GM23338 (cell line): ENCODE measurements around the gene SPHKAP. TPM values are rescaled to one million over a fixed set of nuclear protein-coding genes. Genes with fewer than 3 reads are reported as not detected.
A peak's percentile ranks its signal among the peaks of the same experiment; 100 is the strongest.

Source experiments
- ATAC-seq: fragments of 200-7000 bp; cut with Tn5 transposase; 3 replicates; pipeline ENCODE4 v1.9.1; 2020
- DNase-seq: peaks from one replicate; pipeline ENCODE4 v3.0.0-alpha.2; 2015; ENCODE audit warnings: low spot score
- H2AFZ ChIP-seq: fragments of 200-600 bp; sonication (generic); 2 replicates; pipeline ENCODE4 v1.8.0; 2016; ENCODE audit warnings: antibody characterized with exemption, mild to moderate bottlenecking, moderate library complexity
- H3F3A ChIP-seq: fragments of 200-600 bp; sonication (generic); replicated peaks from 2 replicates; pipeline ENCODE4 v1.8.0; 2017; ENCODE audit warnings: antibody characterized with exemption, mixed run types, low read depth
- H3K27ac ChIP-seq: fragments of 200-600 bp; sonication (generic); 2 replicates; pipeline ENCODE4 v1.6.1; 2016; ENCODE audit warnings: low read depth
- H3K27me3 ChIP-seq: fragments of 200-600 bp; sonication (generic); 2 replicates; pipeline ENCODE4 v1.8.0; 2016; ENCODE audit warnings: mild to moderate bottlenecking, mixed run types, moderate library complexity; ENCODE audit not compliant: insufficient read depth
- H3K36me3 ChIP-seq: fragments of 200-600 bp; sonication (generic); 2 replicates; pipeline ENCODE4 v1.8.0; 2016; ENCODE audit warnings: mild to moderate bottlenecking; ENCODE audit not compliant: insufficient read depth
- H3K4me1 ChIP-seq: fragments of 200-600 bp; sonication (generic); 2 replicates; pipeline ENCODE4 v1.8.0; 2016; ENCODE audit warnings: mild to moderate bottlenecking, moderate library complexity; ENCODE audit not compliant: insufficient read depth
- H3K4me2 ChIP-seq: fragments of 200-600 bp; sonication (generic); 2 replicates; pipeline ENCODE4 v1.7.1; 2017; ENCODE audit warnings: mixed run types
- H3K4me3 ChIP-seq: fragments of 200-600 bp; sonication (generic); 2 replicates; pipeline ENCODE4 v1.6.1; 2016; ENCODE audit warnings: mixed run types
- H3K79me2 ChIP-seq: fragments of 200-600 bp; sonication (generic); replicated peaks from 2 replicates; pipeline ENCODE4 v1.8.0; 2017; ENCODE audit warnings: mild to moderate bottlenecking; ENCODE audit not compliant: insufficient read depth
- H3K9me2 ChIP-seq: fragments of 200-600 bp; sonication (generic); 2 replicates; pipeline ENCODE4 v1.8.0; 2017; ENCODE audit not compliant: insufficient read depth
- H4K20me1 ChIP-seq: fragments of 200-600 bp; sonication (generic); replicated peaks from 2 replicates; pipeline ENCODE4 v1.8.0; 2017; ENCODE audit warnings: mild to moderate bottlenecking; ENCODE audit not compliant: insufficient read depth
- H3K27ac Mint-ChIP-seq: 2 replicates; pipeline ENCODE4 v1.8.0; 2020; ENCODE audit warnings: inconsistent platforms, mild to moderate bottlenecking, moderate library complexity, mixed read lengths
- H3K27me3 Mint-ChIP-seq: 3 replicates; pipeline ENCODE4 v1.8.0; 2022; ENCODE audit warnings: low read depth, mild to moderate bottlenecking, moderate library complexity, mixed read lengths, inconsistent platforms; ENCODE audit not compliant: insufficient read depth, poor library complexity
- H3K36me3 Mint-ChIP-seq: 3 replicates; pipeline ENCODE4 v1.8.0; 2021; ENCODE audit warnings: low read depth, mild to moderate bottlenecking, inconsistent platforms, moderate library complexity, mixed read lengths
- H3K4me1 Mint-ChIP-seq: 3 replicates; pipeline ENCODE4 v1.8.0; 2020; ENCODE audit warnings: mild to moderate bottlenecking, inconsistent platforms, mixed read lengths
- H3K4me3 Mint-ChIP-seq: 3 replicates; pipeline ENCODE4 v1.8.0; 2021; ENCODE audit warnings: moderate library complexity, mild to moderate bottlenecking, inconsistent platforms, mixed read lengths
- H3K9me3 Mint-ChIP-seq: 3 replicates; pipeline ENCODE4 v1.8.0; 2020; ENCODE audit warnings: moderate library complexity, mild to moderate bottlenecking, inconsistent platforms, mixed read lengths
- CREB1 ChIP-seq: fragments of 250-450 bp; sonication (Bioruptor Pico); IDR thresholded peaks from 2 replicates; pipeline ENCODE4 v1.5.0; 2020; ENCODE audit warnings: low read depth, mild to moderate bottlenecking, moderate library complexity
- EZH2 ChIP-seq: fragments of 200-600 bp; sonication (generic); IDR thresholded peaks from one replicate; pipeline ENCODE4 v1.8.0; 2017; ENCODE audit warnings: antibody characterized with exemption, mild to moderate bottlenecking, low read depth; ENCODE audit not compliant: unreplicated experiment
- EZH2phosphoT487 ChIP-seq: fragments of 200-600 bp; sonication (generic); IDR thresholded peaks from one replicate; pipeline ENCODE4 v1.8.1; 2018; ENCODE audit warnings: antibody characterized with exemption; ENCODE audit not compliant: unreplicated experiment
- JUNB ChIP-seq: IDR thresholded peaks from one replicate; pipeline ENCODE4 v1.6.1; 2016; ENCODE audit warnings: antibody characterized with exemption; ENCODE audit not compliant: unreplicated experiment
- POLR2AphosphoS5 ChIP-seq: IDR thresholded peaks from 2 replicates; pipeline ENCODE4 v1.6.1; 2016; ENCODE audit warnings: antibody characterized with exemption, low read depth
- polyA plus RNA-seq: library from polyadenylated mRNA; unstranded; fragments of >200 nt; fragmentation: Nextera tagmentation; extraction: Ambion mirVana; gene quantifications from 2 replicates; pipeline ENCODE4 v1.2.1, GENCODE V29; 2016
- total RNA-seq: library from RNA; depleted of rRNA; stranded (reverse); fragments of >200 nt; shearing (Covaris generic); gene quantifications from 2 replicates; pipeline ENCODE4 v1.2.3, GENCODE V29; 2014
- TF ChIP-seq, protein P1 (sequence below), 2 experiments: fragments of 200-600 bp in 1 of 2; sonication (generic) in 1 of 2; conservative IDR thresholded peaks; 2 replicates each; pipeline versions ENCODE4 v1.5.1 to v1.6.1; 2016 to 2017; ENCODE audit warnings: antibody characterized with exemption in 2 of 2, low read depth in 2 of 2, mild to moderate bottlenecking in 2 of 2, moderate library complexity in 1 of 2
- TF ChIP-seq, protein P2 (sequence below): IDR thresholded peaks from one replicate; pipeline ENCODE4 v1.6.1; 2018; ENCODE audit warnings: antibody characterized with exemption; ENCODE audit not compliant: unreplicated experiment

SPHKAP gene
- total and polyA plus RNA-seq, 2 experiments from 2014 or later: 0.10 TPM; not detected in 1

DNA sequence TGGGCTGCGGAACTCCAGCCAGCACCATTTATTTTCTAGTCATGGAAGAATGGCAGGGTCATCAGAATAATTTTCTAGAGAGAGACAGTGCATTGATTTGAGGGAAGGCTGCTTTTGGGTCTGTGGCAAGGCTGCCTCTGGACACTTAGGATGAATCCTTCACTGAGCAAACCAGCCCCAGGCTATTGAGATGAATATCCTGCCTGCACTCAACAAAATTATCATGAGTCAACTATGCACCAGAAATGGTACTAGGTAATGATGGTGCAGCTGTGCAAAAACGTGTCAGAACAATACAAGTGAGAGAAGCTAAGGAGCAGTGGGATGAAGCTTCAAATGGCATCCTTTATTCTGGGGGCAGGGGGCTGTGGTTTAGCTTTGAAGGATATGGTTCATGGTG lies 115.8 kb downstream of the SPHKAP start (continued):
- TF ChIP-seq, protein P1, sequence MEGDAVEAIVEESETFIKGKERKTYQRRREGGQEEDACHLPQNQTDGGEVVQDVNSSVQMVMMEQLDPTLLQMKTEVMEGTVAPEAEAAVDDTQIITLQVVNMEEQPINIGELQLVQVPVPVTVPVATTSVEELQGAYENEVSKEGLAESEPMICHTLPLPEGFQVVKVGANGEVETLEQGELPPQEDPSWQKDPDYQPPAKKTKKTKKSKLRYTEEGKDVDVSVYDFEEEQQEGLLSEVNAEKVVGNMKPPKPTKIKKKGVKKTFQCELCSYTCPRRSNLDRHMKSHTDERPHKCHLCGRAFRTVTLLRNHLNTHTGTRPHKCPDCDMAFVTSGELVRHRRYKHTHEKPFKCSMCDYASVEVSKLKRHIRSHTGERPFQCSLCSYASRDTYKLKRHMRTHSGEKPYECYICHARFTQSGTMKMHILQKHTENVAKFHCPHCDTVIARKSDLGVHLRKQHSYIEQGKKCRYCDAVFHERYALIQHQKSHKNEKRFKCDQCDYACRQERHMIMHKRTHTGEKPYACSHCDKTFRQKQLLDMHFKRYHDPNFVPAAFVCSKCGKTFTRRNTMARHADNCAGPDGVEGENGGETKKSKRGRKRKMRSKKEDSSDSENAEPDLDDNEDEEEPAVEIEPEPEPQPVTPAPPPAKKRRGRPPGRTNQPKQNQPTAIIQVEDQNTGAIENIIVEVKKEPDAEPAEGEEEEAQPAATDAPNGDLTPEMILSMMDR (conservative IDR thresholded peaks at IDR 0.05; ENCODE audit: low read depth in 2 of 2): no peak
- TF ChIP-seq EZH2phosphoT487 (no peak), POLR2AphosphoS5 (no peak)

DNA sequence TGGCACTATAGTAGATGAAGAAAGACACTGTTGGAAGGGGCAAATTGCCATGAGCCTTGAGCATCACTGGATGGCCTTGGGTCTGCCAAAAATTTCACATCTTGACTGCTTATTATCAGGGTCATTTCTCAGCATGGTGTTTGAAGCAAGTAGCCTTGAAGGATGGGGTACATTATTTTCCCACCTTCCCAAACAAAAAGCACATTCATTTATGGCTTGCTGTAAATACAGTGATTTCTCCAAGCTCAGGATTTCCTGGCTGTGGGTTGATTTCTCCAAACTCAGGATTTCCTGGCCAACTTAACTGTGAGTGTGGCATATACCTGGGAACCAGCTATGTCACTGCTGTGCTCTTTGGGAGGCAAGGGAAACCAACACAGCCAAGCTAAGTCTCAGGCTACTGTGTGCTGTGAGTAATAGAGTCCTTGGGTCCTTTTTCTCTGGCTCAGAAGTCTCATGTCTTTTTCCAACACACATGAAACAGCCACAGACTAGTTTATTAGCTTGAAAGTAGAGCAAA lies 116.6 kb downstream of the SPHKAP start:
- Histone ChIP-seq H3K4me2 (no peak overlapping the region), H3F3A (no peaks in the 10 kb centered on the region)

DNA sequence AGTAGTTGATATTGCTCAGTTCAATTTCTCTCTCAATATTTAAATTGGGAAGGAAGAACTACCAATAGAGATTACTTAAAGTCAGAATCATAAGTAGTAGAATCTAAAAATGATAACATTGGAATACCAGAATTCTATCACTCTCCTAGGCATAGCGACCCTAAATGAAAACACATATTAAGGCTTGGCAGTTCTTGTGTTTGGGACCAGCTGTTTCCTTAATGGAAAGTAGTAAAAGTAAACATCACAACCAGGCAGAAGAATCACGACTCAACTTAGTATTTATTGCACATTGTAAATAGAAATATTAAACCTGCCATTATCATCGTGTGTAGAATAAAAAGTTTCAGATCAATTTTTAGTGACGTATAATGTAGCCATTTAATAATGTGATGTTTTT lies 117.5 kb downstream of the SPHKAP start:
- Histone ChIP-seq H3K4me3 (no peak overlapping the region), H4K20me1 (no peaks in the 10 kb centered on the region), H3K9me2 (no peaks in the 10 kb centered on the region), H3K79me2 (no peaks in the 10 kb centered on the region), H3K27me3 (no peaks in the 10 kb centered on the region), H3K36me3 (no peaks in the 10 kb centered on the region), H3K4me2 (no peak overlapping the region), H3F3A (no peaks in the 10 kb centered on the region), H3K27ac (no peak overlapping the region), H3K4me1 (no peaks in the 10 kb centered on the region), H2AFZ (no peak overlapping the region)
- no peak overlapping the region for H3K4me3 Mint-ChIP-seq
- H3K9me3 Mint-ChIP-seq: no peaks in the 10 kb centered on the region
- ATAC-seq (no peak), DNase-seq (no peak)
- H3K27ac Mint-ChIP-seq: no peak overlapping the region
- no peaks in the 10 kb centered on the region for H3K27me3 Mint-ChIP-seq
- H3K4me1 Mint-ChIP-seq: peaks cover 6% of the 10 kb centered on the region; the same call in 2 of the 3 replicates
- no peaks in the 10 kb centered on the region for H3K36me3 Mint-ChIP-seq
- TF ChIP-seq, protein P2, sequence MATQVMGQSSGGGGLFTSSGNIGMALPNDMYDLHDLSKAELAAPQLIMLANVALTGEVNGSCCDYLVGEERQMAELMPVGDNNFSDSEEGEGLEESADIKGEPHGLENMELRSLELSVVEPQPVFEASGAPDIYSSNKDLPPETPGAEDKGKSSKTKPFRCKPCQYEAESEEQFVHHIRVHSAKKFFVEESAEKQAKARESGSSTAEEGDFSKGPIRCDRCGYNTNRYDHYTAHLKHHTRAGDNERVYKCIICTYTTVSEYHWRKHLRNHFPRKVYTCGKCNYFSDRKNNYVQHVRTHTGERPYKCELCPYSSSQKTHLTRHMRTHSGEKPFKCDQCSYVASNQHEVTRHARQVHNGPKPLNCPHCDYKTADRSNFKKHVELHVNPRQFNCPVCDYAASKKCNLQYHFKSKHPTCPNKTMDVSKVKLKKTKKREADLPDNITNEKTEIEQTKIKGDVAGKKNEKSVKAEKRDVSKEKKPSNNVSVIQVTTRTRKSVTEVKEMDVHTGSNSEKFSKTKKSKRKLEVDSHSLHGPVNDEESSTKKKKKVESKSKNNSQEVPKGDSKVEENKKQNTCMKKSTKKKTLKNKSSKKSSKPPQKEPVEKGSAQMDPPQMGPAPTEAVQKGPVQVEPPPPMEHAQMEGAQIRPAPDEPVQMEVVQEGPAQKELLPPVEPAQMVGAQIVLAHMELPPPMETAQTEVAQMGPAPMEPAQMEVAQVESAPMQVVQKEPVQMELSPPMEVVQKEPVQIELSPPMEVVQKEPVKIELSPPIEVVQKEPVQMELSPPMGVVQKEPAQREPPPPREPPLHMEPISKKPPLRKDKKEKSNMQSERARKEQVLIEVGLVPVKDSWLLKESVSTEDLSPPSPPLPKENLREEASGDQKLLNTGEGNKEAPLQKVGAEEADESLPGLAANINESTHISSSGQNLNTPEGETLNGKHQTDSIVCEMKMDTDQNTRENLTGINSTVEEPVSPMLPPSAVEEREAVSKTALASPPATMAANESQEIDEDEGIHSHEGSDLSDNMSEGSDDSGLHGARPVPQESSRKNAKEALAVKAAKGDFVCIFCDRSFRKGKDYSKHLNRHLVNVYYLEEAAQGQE: no peak
- TF ChIP-seq, protein P1 (conservative IDR thresholded peaks at IDR 0.05; ENCODE audit: low read depth in 2 of 2): no peak

More for the DNA sequence above, 116.6 kb downstream of the SPHKAP start:
- Histone ChIP-seq H3K9me2 (no peaks in the 10 kb centered on the region), H3K27ac (no peak overlapping the region), H3K79me2 (no peaks in the 10 kb centered on the region), H3K27me3 (no peaks in the 10 kb centered on the region), H4K20me1 (no peaks in the 10 kb centered on the region), H2AFZ (peak overlapping the region; percentile 73; the same call in 1 of the 2 replicates), H3K36me3 (no peaks in the 10 kb centered on the region), H3K4me3 (no peak overlapping the region), H3K4me1 (no peaks in the 10 kb centered on the region)
- no peak for ATAC-seq
- no peak for TF ChIP-seq JUNB
- TF ChIP-seq EZH2: no peak
- TF ChIP-seq CREB1 (CRISPR knock-in tag): no peak
- no peaks in the 10 kb centered on the region for H3K27me3 Mint-ChIP-seq
- no peak overlapping the region for H3K4me3 Mint-ChIP-seq
- no peaks in the 10 kb centered on the region for H3K36me3 Mint-ChIP-seq
- H3K4me1 Mint-ChIP-seq: peaks cover 6% of the 10 kb centered on the region; the same call in 2 of the 3 replicates
- DNase-seq: no peak
- no peak overlapping the region for H3K27ac Mint-ChIP-seq
- H3K9me3 Mint-ChIP-seq: no peaks in the 10 kb centered on the region
